H9 (cell line): Measurements from ENCODE around the gene ACTA1. TPM values are rescaled to one million over a fixed set of nuclear protein-coding genes. Genes with fewer than 3 reads are reported as not detected.

Experiments
- DNase-seq: peaks from one replicate; pipeline ENCODE4 v3.0.0-alpha.2; 2017
- H2AFZ ChIP-seq: one replicate; pipeline ENCODE4 v1.6.1; 2013; ENCODE audit warnings: mild to moderate bottlenecking, low read length, control low read depth, moderate library complexity
- H2AK5ac ChIP-seq: 2 replicates; pipeline ENCODE4 v1.6.1; 2013; ENCODE audit warnings: low read length, control low read depth, mixed read lengths; ENCODE audit not compliant: insufficient read length
- H2BK120ac ChIP-seq: one replicate; pipeline ENCODE4 v1.6.1; 2013; ENCODE audit warnings: low read depth, mild to moderate bottlenecking, low read length, control low read depth, inconsistent platforms; ENCODE audit not compliant: poor library complexity, severe bottlenecking
- H2BK12ac ChIP-seq: 2 replicates; pipeline ENCODE4 v1.6.1; 2013; ENCODE audit warnings: low read length, control low read depth, mixed read lengths, low read depth; ENCODE audit not compliant: insufficient read length
- H2BK15ac ChIP-seq: 2 replicates; pipeline ENCODE4 v1.6.1; 2013; ENCODE audit warnings: low read depth, low read length, control low read depth
- H2BK20ac ChIP-seq: one replicate; pipeline ENCODE4 v1.6.1; 2013; ENCODE audit warnings: low read depth, mild to moderate bottlenecking, low read length, control low read depth, inconsistent platforms; ENCODE audit not compliant: poor library complexity, severe bottlenecking
- H2BK5ac ChIP-seq: 2 replicates; pipeline ENCODE4 v1.6.1; 2013; ENCODE audit warnings: low read length, control low read depth, mixed read lengths; ENCODE audit not compliant: insufficient read length
- H3K14ac ChIP-seq: 2 replicates; pipeline ENCODE4 v1.6.1; 2013; ENCODE audit warnings: low read length, control low read depth; ENCODE audit not compliant: insufficient read depth
- H3K18ac ChIP-seq: 2 replicates; pipeline ENCODE4 v1.6.1; 2013; ENCODE audit warnings: low read depth, mild to moderate bottlenecking, mixed read lengths, low read length, control low read depth; ENCODE audit not compliant: insufficient read length
- H3K23ac ChIP-seq: 2 replicates; pipeline ENCODE4 v1.6.1; 2013; ENCODE audit warnings: low read length, control low read depth, mixed read lengths, low read depth; ENCODE audit not compliant: insufficient read length
- H3K23me2 ChIP-seq: 2 replicates; pipeline ENCODE4 v1.6.1; 2013; ENCODE audit warnings: low read depth, mild to moderate bottlenecking, mixed read lengths, low read length, control low read depth; ENCODE audit not compliant: insufficient read length, poor library complexity, severe bottlenecking
- H3K27ac ChIP-seq: 2 replicates; pipeline ENCODE4 v1.5.1; 2013; ENCODE audit warnings: low read length, control low read depth, mixed read lengths, low read depth; ENCODE audit not compliant: insufficient read length
- H3K27me3 ChIP-seq: 2 replicates; pipeline ENCODE4 v1.6.1; 2013; ENCODE audit warnings: low read length, control low read depth, inconsistent platforms; ENCODE audit not compliant: insufficient read depth
- H3K4ac ChIP-seq: 2 replicates; pipeline ENCODE4 v1.6.1; 2013; ENCODE audit warnings: low read depth, mild to moderate bottlenecking, control low read depth, inconsistent platforms, low read length, moderate library complexity
- H3K4me1 ChIP-seq: 2 replicates; pipeline ENCODE4 v1.6.1; 2013; ENCODE audit warnings: low read length, control low read depth, inconsistent platforms; ENCODE audit not compliant: insufficient read depth
- H3K4me2 ChIP-seq: 2 replicates; pipeline ENCODE4 v1.6.1; 2013; ENCODE audit warnings: low read length, control low read depth, mixed read lengths; ENCODE audit not compliant: insufficient read length, insufficient read depth
- H3K56ac ChIP-seq: 2 replicates; pipeline ENCODE4 v1.6.1; 2013; ENCODE audit warnings: low read depth, mild to moderate bottlenecking, mixed read lengths, low read length, control low read depth; ENCODE audit not compliant: insufficient read length
- H3K79me1 ChIP-seq: 2 replicates; pipeline ENCODE4 v1.6.1; 2013; ENCODE audit warnings: low read depth, mild to moderate bottlenecking, moderate library complexity, low read length, control low read depth, inconsistent platforms; ENCODE audit not compliant: insufficient read depth, poor library complexity, severe bottlenecking
- H3K79me2 ChIP-seq: 2 replicates; pipeline ENCODE4 v1.6.1; 2013; ENCODE audit warnings: low read length, control low read depth, inconsistent platforms; ENCODE audit not compliant: insufficient read depth
- H3K9ac ChIP-seq: 2 replicates; pipeline ENCODE4 v1.6.1; 2013; ENCODE audit warnings: low read length, control low read depth, mixed read lengths; ENCODE audit not compliant: insufficient read length; ENCODE audit errors: extremely low read depth
- H3K9me3 ChIP-seq: one replicate; pipeline ENCODE4 v1.6.1; 2013; ENCODE audit warnings: low read depth, low read length, inconsistent platforms; ENCODE audit not compliant: control insufficient read depth
- H3T11ph ChIP-seq: one replicate; pipeline ENCODE4 v1.6.1; 2013; ENCODE audit warnings: mild to moderate bottlenecking, low read length, control low read depth, inconsistent platforms
- H4K20me1 ChIP-seq: one replicate; pipeline ENCODE4 v1.6.1; 2013; ENCODE audit not compliant: control insufficient read depth, insufficient read length, insufficient read depth
- H4K5ac ChIP-seq: 2 replicates; pipeline ENCODE4 v1.6.1; 2013; ENCODE audit warnings: low read depth, mild to moderate bottlenecking, mixed read lengths, low read length, control low read depth; ENCODE audit not compliant: insufficient read length
- H4K8ac ChIP-seq: replicated peaks from 2 replicates; pipeline ENCODE4 v1.6.1; 2013; ENCODE audit warnings: low read length, control low read depth, mixed read lengths, low read depth; ENCODE audit not compliant: insufficient read length
- H4K91ac ChIP-seq: 2 replicates; pipeline ENCODE4 v1.6.1; 2013; ENCODE audit warnings: low read depth, mild to moderate bottlenecking, moderate library complexity, mixed read lengths, low read length, control low read depth; ENCODE audit not compliant: insufficient read length
- H3K27ac Mint-ChIP-seq, 3 experiments: 2 replicates in 2 of 3; 3 replicates in 1 of 3; pipeline ENCODE4 v1.8.0; 2020 to 2021; ENCODE audit warnings: mixed read lengths in 3 of 3, mild to moderate bottlenecking in 1 of 3, moderate library complexity in 1 of 3
- H3K27me3 Mint-ChIP-seq: 2 replicates; pipeline ENCODE4 v1.8.0; 2021; ENCODE audit warnings: low read depth, mild to moderate bottlenecking, moderate library complexity, mixed read lengths
- H3K36me3 Mint-ChIP-seq, 3 experiments: 2 replicates in 2 of 3; 3 replicates in 1 of 3; pipeline ENCODE4 v1.8.0; 2020 to 2021; ENCODE audit warnings: low read depth in 3 of 3, mixed read lengths in 3 of 3; ENCODE audit not compliant: insufficient read depth in 1 of 3
- H3K4me1 Mint-ChIP-seq, 2 experiments: 2 replicates each; pipeline ENCODE4 v1.8.0; 2020; ENCODE audit warnings: mixed read lengths in 2 of 2
- H3K4me3 Mint-ChIP-seq, 2 experiments: 2 replicates in 1 of 2; 3 replicates in 1 of 2; pipeline ENCODE4 v1.8.0; 2020 to 2021; ENCODE audit warnings: mild to moderate bottlenecking in 2 of 2, mixed read lengths in 2 of 2, moderate library complexity in 1 of 2
- H3K9me3 Mint-ChIP-seq, 2 experiments: 2 replicates in 1 of 2; 3 replicates in 1 of 2; pipeline ENCODE4 v1.8.0; 2020; ENCODE audit warnings: mild to moderate bottlenecking in 2 of 2, mixed read lengths in 2 of 2, moderate library complexity in 1 of 2
- CTCF ChIP-seq: fragments of 200-600 bp; sonication (generic); conservative IDR thresholded peaks from 3 replicates; pipeline ENCODE4 v1.8.0; 2021; ENCODE audit warnings: antibody characterized with exemption, mild to moderate bottlenecking
- WGBS: extraction: QIAGEN DNeasy Blood & Tissue Kit; methylation state at CpG from one replicate; pipeline ENCODE4 v1.1.7; 2013; ENCODE audit warnings: missing lambda C conversion rate, low lambda C conversion rate, mixed read lengths; ENCODE audit not compliant: insufficient read length; ENCODE audit errors: extremely low coverage; 5-methylcytosine and 5-hydroxymethylcytosine counted together
- total RNA-seq: library from RNA; stranded (reverse); gene quantifications from 2 replicates; pipeline ENCODE4 v1.2.1, GENCODE V29; 2021

Gene ACTA1
- total RNA-seq, 1 experiment from 2014 or later = 48.5 TPM

GRCh38 chr1:229409616-229410369 lies 24.1 kb downstream of the ACTA1 start:
- peak overlapping the region in 1 of 2 experiments; percentile 47; a peak in 2 of 5 replicates for H3K4me3 Mint-ChIP-seq
- H4K5ac ChIP-seq = no peak overlapping the region
- peaks cover 0 to 1% (median 0%) of the 10 kb centered on the region in 3 experiments; a peak in 2 of 7 replicates for H3K36me3 Mint-ChIP-seq
- no peak overlapping the region for H3K4ac ChIP-seq
- no peak overlapping the region for H4K91ac ChIP-seq
- no peak overlapping the region for H3K27ac Mint-ChIP-seq
- H3K27ac ChIP-seq = no peak overlapping the region
- H3K9me3 Mint-ChIP-seq = no peaks in the 10 kb centered on the region; a peak in 1 of 5 replicates
- no peak overlapping the region for H3K9ac ChIP-seq
- H4K8ac ChIP-seq = no peak overlapping the region
- H2BK12ac ChIP-seq = no peak overlapping the region
- no peaks in the 10 kb centered on the region for H3K9me3 ChIP-seq
- no peak overlapping the region for H2BK15ac ChIP-seq
- peaks cover 7% of the 10 kb centered on the region; the same call in 1 of the 2 replicates for H3K27me3 ChIP-seq
- WGBS = no CpG with 5 or more reads among the region's 18 CpGs
- peaks cover 16% of the 10 kb centered on the region; the same call in 1 of the 2 replicates for H3K4me1 ChIP-seq
- peaks cover 30 to 54% of the 10 kb centered on the region in 2 experiments for H3K4me1 Mint-ChIP-seq
- no peaks in the 10 kb centered on the region for H3K79me2 ChIP-seq
- TF ChIP-seq CTCF = no peak
- peak; percentile 33 for DNase-seq
- no peak overlapping the region for H2BK120ac ChIP-seq
- H2BK20ac ChIP-seq = no peak overlapping the region
- no peak overlapping the region for H3K18ac ChIP-seq
- no peaks in the 10 kb centered on the region for H4K20me1 ChIP-seq
- H3K23me2 ChIP-seq = peaks cover 14% of the 10 kb centered on the region
- H2AFZ ChIP-seq = no peak overlapping the region
- H3K79me1 ChIP-seq = no peaks in the 10 kb centered on the region
- no peak overlapping the region for H3T11ph ChIP-seq
- H3K4me2 ChIP-seq = no peak overlapping the region
- no peak overlapping the region for H3K56ac ChIP-seq
- H3K14ac ChIP-seq = no peak overlapping the region; the same call in 1 of the 2 replicates
- H3K27me3 Mint-ChIP-seq = peaks cover 78% of the 10 kb centered on the region
- H3K23ac ChIP-seq = no peak overlapping the region
- H2AK5ac ChIP-seq = no peak overlapping the region
- H2BK5ac ChIP-seq = no peak overlapping the region
